Smooth muscle cell of the pulmonary artery (primary cell): ENCODE measurements around the gene UFSP1. TPM values are rescaled to one million over a fixed set of nuclear protein-coding genes. Genes with fewer than 3 reads are reported as not detected.

Source experiments
- total RNA-seq: library from RNA; depleted of rRNA; stranded (reverse); fragments of >200 nt; gene quantifications from 2 replicates; pipeline ENCODE4 v1.2.3, GENCODE V29; 2014

Gene UFSP1
- 4.0 and 6.0 TPM in 2 replicates for total RNA-seq

DNA sequence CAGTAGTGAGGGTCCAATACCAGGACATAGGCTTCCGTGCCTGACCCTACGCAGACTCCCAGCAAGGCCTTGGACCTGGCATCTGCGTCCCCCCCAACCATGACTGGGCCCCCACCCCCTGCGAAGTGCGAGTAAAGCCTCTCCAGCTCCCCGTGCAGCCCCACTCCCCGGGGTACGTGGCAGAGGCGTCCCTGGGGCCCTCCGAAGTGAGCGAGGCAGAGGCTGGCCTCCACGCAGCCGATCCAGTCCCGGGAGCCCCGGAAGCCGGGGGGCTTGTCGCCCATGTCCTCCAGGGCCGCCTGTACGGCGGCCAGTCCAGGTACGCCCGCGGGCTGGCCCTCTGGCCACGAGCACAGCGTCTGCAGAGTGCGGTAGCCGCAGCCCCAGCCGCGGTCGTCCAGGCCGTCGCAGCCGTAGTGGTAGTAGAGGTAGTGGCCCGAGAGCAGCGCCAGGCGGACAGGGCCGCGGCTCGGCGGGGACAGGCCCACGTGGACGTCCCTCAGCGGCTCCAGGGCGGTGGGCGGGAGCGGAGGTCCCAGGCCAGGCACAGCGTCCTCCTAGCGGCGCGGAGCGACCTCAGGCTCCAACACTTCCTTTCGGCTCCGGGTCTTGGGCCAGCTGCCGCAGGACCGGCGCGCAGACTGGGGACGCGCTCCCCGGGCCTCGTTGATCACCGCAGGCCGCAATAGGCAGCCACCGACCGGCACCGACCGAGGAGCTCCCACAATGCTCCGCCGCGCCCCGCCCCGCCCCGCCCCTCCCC is at the start of gene UFSP1:
UFSP1 (minus strand) TSS at position 728 of the 763 bp plus-strand sequence; CDS start at position 284, 444 bp downstream.

GRCh38 chr7:100895701-100895955 is 6.1 kb upstream of the UFSP1 start, which contains the start of gene ACHE:
Gene ACHE, minus strand, starts transcription at chr7:100895888. Its CDS starts 1,656 bp downstream, at chr7:100894232.

GRCh38 chr7:100874577-100875355 is 14.7 kb downstream of the UFSP1 start, which contains the start of gene SRRT:
Gene SRRT, plus strand, starts transcription at chr7:100875103. Its CDS starts 488 bp downstream, at chr7:100875591.

GRCh38 chr7:100867040-100867775 is 22.3 kb downstream of the UFSP1 start, which contains the start of gene TRIP6:
Gene TRIP6, plus strand, starts transcription at chr7:100867387. Its CDS starts 111 bp downstream, at chr7:100867498.

GRCh38 chr7:100852048-100852872 is 37.3 kb downstream of the UFSP1 start, which contains the start of gene SLC12A9:
Gene SLC12A9, plus strand, starts transcription at chr7:100852713. Its CDS starts 1,485 bp downstream, at chr7:100854198.

Other genes starting within 250 kb of the UFSP1 start
- gene TFR2, start 248.2 kb downstream of the UFSP1 start, total RNA-seq, result 1.9 and 2.2 TPM in 2 replicates
- not detected in 2 replicates for gene ACTL6B, start 233.3 kb downstream of the UFSP1 start, total RNA-seq
- gene GNB2, start 216.0 kb downstream of the UFSP1 start, total RNA-seq, result 134 and 142 TPM in 2 replicates
- gene GIGYF1, start 195.5 kb downstream of the UFSP1 start, total RNA-seq, result 12.6 and 18.8 TPM in 2 replicates
- gene POP7, start 183.6 kb downstream of the UFSP1 start, total RNA-seq, result 27.8 and 29.9 TPM in 2 replicates
- gene EPO, start 169.2 kb downstream of the UFSP1 start, total RNA-seq, result not detected in 2 replicates
- gene ZAN, start 156.1 kb downstream of the UFSP1 start, total RNA-seq, result not detected in 2 replicates
- 50.6 and 74.9 TPM in 2 replicates for gene EPHB4, start 62.2 kb downstream of the UFSP1 start, total RNA-seq
- 15.1 and 22.9 TPM in 2 replicates for gene SLC12A9, start 37.0 kb downstream of the UFSP1 start, total RNA-seq
- 62.3 and 66.7 TPM in 2 replicates for gene TRIP6, start 22.3 kb downstream of the UFSP1 start, total RNA-seq
- 31.3 and 36.0 TPM in 2 replicates for gene SRRT, start 14.6 kb downstream of the UFSP1 start, total RNA-seq
- gene ACHE, start 6.2 kb upstream of the UFSP1 start, total RNA-seq, result 0.07 and 0.13 TPM in 2 replicates
- not detected in 2 replicates for gene MUC3A, start 59.8 kb upstream of the UFSP1 start, total RNA-seq
- 0.23 TPM in 1 of 2 replicates, not detected in the other for gene MUC12, start 79.8 kb upstream of the UFSP1 start, total RNA-seq
- gene MUC17, start 130.4 kb upstream of the UFSP1 start, total RNA-seq, result not detected in 2 replicates
- gene TRIM56, start 195.8 kb upstream of the UFSP1 start, total RNA-seq, result 31.9 and 43.8 TPM in 2 replicates
- gene SERPINE1, start 237.4 kb upstream of the UFSP1 start, total RNA-seq, result 1,589 and 2,809 TPM in 2 replicates